ENCODE measurements around the gene LIPF.

- TF ChIP-seq CTCF (IDR thresholded peaks at IDR 0.05; ENCODE audit: insufficient read depth, low read length, poor library complexity, severe bottlenecking) (no peak), EZH2phosphoT487 (conservative IDR thresholded peaks at IDR 0.05; ENCODE audit: low read length) (no peak)
These were observed 61.6 kb downstream of the LIPF start for GRCh38 chr10:88725798-88726197.
